NCI-H526 treated with DMSO at 0.1 percent for 48 hours (cell line): ENCODE data around the gene TMEM205.
"Not testable (repeated sequence)": the region's sequence is repeated elsewhere in the genome, so short reads cannot be mapped to it uniquely, and the experiment has no call there.

Experiments used
- DNase-seq: peaks from one replicate; lab custom pipeline; 2025; lab: John Stamatoyannopoulos, UW

The TMEM205 gene

DNA sequence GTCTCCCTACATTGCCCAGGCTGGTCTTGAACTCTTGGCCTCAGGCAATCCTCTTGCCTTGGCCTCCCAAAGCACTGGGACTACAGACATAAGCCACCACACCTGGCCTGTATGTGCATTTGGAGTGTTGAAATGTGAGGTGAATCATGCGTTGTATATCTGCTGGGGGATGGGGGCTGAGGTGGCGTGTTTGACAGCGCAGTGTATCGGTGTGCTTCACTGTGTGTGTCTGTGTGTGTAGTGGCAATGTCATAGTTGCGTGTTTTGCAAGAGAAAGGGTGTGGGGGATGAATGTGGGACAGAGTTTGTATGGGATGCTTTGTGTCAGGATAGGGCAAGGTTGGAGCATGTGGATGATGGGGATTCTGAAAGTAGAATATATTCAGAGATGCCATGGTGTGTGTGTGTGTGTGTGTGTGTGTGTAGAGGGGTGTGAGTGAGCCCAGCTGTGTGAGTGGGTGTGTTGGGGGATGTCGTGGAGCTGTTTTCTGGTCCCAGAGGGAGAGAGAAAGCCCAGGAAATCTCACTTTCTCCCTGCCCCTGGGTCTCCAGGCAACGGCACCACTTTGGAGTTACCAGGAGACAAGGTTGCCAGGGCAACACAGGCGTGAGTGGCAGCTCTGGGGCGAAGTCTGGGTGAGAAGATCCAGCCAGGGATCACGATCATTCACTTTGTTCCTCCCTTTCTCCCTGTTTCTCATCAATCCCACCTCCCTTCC, 27.3 kb upstream of the TMEM205 start:
- DNase-seq: peak; percentile 24

DNA sequence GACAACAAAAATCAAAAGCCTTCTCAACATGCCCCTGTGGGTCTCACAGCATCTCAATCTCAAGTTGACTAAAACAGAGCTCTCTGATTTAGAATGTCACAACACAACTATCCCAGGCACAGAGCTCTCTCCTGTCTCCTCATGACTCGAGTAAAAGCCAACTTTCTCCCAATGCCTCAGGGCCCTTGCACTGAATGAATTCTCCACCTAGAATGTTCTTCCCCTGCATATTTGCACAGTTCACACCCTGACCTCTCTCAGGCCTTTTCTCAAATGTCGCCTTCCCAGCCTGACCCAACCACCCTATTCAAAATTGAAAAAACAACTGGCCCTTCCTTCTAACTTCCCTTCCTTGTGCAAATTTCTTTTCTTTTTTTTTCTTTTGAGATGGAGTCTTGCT, 24.7 kb upstream of the TMEM205 start:
- no peak for DNase-seq

DNA sequence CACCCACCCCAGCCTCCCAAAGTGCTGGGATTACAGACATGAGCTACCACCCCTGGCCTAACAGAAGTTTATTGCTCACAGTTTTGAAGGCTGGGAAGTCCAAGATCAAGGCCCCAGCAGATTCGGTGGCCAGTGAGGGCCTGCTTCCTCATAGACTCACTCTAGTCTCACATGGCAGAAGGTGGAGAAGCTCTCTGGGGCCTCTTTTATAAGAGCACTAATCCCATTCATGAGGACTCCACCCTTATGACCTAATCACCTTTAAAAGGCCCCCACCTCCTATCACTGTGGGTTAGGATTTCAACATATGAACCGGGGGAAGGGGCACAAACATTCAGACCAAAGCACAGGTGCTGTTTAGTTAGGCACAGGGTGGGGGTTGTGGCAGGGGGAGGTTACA, 21.5 kb upstream of the TMEM205 start:
- no peak for DNase-seq

DNA sequence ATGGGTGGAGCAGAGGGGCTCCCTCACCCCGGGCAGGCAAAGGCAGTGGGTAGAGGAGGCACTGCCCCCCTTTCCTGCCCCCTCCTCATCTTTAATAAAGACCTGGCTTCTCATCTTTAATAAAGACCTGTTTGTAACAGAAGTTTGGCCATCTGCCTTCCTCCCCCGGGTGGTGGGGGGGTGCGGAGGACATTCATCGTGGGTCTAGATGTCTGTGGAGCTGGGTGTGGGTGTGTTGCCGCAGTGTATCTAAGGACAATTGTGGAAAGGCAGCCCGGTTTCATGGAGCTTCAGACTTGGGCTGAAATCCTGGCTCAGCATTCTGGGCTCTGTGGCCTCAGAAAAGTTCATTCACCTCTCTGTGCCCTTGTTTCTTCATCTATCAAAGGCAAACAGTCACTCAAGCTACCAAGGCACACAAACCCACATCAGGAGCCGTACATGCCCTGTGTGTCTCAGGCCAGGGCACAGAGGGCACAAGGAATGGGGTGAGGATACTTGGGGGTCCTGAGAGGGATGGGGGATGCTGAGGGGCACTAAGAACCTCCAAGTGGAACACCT, 19.6 kb upstream of the TMEM205 start:
- no peak for DNase-seq

DNA sequence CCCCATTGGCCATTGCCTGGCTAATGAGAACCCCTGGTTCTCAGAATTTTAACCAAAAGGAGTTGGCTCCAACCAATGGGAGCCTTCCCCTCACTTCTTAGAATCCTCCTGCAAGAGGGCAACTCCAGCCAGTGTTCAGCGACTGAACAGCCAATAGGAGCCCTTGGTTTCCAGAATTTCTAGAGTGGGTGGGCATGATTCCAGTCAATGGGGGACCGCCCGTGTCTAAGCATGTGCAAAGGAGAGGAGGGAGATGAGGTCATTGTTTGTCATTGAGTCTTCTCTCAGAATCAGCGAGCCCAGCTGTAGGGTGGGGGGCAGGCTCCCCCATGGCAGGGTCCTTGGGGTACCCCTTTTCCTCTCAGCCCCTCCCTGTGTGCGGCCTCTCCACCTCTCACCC, 18.9 kb upstream of the TMEM205 start:
- DNase-seq: no peak

DNA sequence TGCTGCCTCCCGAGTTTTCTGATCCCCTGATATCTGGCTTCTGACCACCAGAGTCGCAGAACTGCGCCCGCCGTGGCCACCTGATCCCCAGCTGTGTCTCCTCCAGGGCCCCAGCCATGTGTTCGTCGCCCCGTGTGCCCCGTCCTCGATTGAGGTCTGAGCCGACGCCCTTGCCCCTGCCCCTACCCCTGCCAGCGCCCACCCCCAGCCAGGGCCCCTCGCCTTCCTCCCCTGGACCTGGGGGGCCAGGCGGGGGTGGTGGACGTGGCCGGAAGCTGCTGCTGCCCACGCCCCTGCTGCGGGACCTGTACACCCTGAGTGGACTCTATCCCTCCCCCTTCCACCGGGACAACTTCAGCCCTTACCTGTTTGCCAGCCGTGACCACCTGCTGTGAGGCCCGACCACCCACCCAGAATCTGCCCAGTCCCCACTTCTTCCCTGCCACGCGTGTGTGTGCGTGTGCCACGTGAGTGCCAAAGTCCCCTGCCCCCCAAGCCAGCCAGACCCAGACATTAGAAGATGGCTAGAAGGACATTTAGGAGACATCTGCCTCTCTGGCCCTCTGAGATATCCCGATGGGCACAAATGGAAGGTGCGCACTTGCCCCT, 18.3 kb upstream of the TMEM205 start:
- DNase-seq: no peak

GRCh38 chr19:11363881-11364280, 17.8 kb upstream of the TMEM205 start:
- no peak for DNase-seq

- DNase-seq: no peak
These were observed 16.0 kb upstream of the TMEM205 start for GRCh38 chr19:11361771-11362731.

- no peak for DNase-seq
These were observed 15.1 kb upstream of the TMEM205 start for GRCh38 chr19:11361037-11361770.

DNA sequence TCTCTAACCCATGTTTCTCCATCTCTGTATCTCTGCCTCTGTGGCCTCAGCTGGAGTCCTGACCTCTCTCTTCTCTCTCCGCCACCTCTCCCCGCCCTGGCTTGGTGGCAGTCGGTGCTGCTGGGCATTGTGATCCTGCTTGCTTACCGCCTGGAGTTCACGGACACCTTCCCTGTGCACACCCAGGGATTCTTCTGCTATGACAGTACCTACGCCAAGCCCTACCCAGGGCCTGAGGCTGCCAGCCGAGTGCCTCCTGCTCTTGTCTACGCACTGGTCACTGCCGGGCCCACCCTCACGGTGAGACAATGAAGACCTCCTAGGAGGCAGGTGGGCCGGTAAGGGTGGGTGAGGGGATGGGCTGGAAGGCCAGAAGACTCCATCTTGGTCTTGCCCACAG, 13.4 kb upstream of the TMEM205 start:
- DNase-seq: no peak

GRCh38 chr19:11356676-11357550, 10.8 kb upstream of the TMEM205 start:
- no peak for DNase-seq

GRCh38 chr19:11356074-11356397, 10.0 kb upstream of the TMEM205 start:
- no peak for DNase-seq

DNA sequence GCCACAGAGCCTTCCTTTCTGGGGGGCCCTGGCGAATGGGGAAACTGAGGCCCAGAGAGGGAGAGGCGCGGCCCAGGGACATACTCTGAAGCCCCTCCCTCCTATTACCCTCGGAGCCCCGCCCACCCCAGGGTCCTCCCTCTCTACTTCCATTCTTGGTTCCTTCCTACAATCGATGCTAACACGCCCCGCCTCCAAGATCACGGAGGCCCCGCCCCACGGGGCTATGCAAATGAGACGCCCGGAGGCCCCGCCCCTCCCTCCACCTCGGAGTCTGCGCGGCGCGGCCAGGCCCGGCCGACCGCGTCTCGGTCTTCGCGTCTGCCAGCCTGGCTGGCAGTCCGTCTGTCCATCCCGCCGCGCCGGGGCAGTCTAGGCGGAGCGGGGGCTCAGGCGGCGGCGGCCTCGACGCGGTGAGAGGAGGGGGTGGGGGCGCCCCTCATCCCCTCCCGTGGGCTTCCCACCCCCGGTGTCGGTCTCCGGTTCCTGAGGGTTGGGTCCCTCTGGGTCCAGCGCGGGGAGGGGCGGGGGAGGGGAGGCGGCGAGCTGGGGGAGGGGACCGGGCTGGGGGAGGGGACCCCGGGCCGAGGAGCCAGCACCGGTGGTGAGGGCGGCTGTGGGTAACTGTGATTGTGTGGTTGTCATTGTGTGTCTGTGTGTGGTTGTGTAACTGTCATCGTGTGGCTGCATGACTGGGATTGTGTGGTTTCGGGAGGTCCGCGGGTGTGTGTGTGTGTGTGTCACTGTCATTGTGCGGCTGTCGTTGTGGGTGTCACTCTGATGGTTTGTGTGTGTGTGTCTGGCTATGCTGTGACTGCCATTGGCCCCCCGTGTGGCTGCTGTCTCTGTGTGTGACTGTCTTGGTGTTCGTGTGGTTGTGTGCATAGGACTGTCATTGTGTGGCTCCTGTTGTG, 9.3 kb upstream of the TMEM205 start, which contains the start of gene PLPPR2:
PLPPR2 (plus strand) TSS at position 273 of the 914 bp plus-strand sequence. CDS start 2,242 bp downstream, outside the sequence.
- peak; percentile 42 for DNase-seq

DNA sequence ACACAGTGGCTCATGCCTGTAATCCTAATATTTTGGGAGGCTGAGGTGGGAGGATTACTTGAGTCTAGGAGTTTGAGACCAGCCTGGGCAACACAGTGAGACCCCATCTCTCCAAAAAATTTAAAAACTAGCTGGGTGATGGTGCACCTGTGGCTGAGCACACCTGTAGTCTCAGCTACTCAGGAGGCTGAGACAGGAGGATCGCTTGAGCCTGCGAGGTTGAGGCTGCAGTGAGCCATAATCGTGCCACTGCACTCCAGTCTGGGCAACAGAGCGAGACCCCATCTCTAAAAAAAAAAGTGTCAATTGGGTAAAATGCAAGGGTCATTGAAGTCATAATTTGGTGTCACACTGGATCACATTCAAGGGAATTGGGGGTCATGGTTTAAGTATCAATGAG, 8.0 kb upstream of the TMEM205 start:
- DNase-seq: not testable (repeated sequence)

- no peak for DNase-seq
These were observed 3.1 kb upstream of the TMEM205 start for GRCh38 chr19:11349171-11349570.

DNA sequence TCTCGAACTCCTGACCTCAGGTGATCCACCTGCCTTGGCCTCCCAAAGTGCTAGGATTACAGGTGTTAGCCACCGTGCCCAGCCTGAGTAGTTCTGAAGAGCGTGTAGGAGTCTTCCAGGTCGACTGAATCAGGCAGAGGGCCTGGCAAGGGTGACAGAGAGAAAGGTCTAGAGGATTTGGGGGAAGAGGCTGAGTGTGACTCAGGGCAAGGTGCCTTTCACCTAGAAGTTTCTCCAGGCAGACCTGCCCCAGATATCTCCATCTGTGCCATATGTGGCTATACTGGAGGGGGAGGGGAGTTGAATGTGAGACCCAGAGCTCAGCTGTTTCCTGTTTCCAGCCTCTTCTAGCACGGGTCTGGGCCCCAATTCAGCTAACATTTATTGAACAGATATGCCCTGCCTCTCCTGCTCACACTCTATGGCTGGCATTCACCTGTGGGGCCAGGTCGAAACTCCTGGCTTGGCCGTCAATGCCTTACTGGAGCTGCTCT, 1.5 kb upstream of the TMEM205 start:
- no peak for DNase-seq

- DNase-seq: no peak
These were observed 805 bp downstream of the TMEM205 start for GRCh38 chr19:11345122-11345803.

GRCh38 chr19:11342429-11342828, 3.6 kb downstream of the TMEM205 start:
- no peak for DNase-seq

DNA sequence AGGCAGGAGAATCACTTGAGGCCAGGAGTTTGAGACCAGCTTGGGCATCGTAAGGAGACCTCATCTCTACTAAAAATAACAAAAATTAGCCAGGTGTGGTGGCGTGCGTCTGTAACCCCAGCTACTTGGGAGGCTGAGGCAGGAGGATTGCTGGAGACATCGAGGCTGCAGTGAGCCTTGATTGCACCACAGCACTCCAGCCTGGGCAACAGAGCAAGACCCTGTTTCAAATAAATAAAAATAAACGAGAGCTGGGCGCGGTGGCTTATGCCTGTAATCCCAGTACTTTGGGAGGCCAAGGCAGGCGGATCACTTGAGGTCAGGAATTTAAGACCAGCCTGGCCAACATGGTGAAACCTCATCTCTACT, 6.0 kb downstream of the TMEM205 start:
- not testable (repeated sequence) for DNase-seq
